Hematopoietic multipotent progenitor cell treated with erythropoietin and hydrocortisone succinate and interleukin-3 and kit ligand, for 15 days (in vitro differentiated cells): ENCODE results near the gene TMEM140.
"Not testable (repeated sequence)": the region's sequence is repeated elsewhere in the genome, so short reads cannot be mapped to it uniquely, and the experiment has no call there.

Experiments used
- DNase-seq: peaks from one replicate; pipeline ENCODE4 v3.0.0-alpha.2; 2015; ENCODE audit warnings: low spot score

Gene TMEM140

GRCh38 chr7:135147899-135148721, at the start of gene TMEM140:
Gene TMEM140 (plus strand): TSS chr7:135148072. CDS start chr7:135164442, 16,370 bp downstream.
- peak; percentile 87 for DNase-seq

- no peak for DNase-seq
Observed at GRCh38 chr7:135098391-135098790, 49.5 kb upstream of the TMEM140 start.

- DNase-seq = no peak
Observed at GRCh38 chr7:135100856-135101255, 47.0 kb upstream of the TMEM140 start.

- no peak for DNase-seq
Observed at GRCh38 chr7:135102372-135102771, 45.5 kb upstream of the TMEM140 start.

- DNase-seq = no peak
Observed at GRCh38 chr7:135109562-135109961, 38.3 kb upstream of the TMEM140 start.

DNA sequence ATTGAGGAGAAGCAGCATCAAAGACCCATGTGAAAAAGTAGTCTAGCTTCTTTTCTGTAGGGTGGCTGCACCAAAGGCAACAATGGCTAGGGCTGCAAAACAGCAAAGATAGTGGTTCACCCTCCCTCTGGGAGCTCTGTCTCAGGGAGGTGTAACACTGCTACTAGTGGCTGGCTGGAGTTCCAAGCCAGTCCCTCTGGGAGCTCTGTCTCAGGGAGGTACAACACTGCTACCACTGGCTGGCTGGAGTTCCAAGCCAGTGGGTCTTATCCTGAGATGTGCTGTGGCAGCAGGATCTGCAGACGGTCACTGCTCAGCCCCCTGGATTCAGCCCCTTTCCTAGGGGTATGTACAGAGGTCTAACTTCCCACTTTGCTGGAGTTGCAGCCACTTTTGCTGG, 37.9 kb upstream of the TMEM140 start:
- no peak for DNase-seq

- DNase-seq = no peak
Observed at GRCh38 chr7:135111379-135111778, 36.5 kb upstream of the TMEM140 start.

- no peak for DNase-seq
Observed at GRCh38 chr7:135114622-135115021, 33.2 kb upstream of the TMEM140 start.

DNA sequence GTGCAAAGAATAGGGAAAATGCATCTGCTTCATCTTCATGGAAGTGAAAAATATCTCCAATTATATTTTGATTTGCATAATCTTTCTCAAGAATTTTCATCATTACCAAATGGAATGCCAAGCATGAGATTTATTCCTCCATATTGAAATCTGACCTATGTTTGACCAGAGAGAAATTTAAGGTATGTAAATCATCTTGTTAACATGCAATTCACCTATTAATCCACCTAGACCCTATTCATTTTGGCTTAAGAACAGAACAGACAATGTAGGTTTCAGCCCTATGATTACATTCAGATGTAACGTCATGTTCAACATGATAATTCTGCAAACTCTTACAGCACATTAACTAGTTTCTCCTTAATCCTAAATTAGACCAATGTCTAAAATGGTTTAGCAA, 30.8 kb upstream of the TMEM140 start:
- DNase-seq = no peak

- no peak for DNase-seq
Observed at GRCh38 chr7:135121868-135122267, 26.0 kb upstream of the TMEM140 start.

DNA sequence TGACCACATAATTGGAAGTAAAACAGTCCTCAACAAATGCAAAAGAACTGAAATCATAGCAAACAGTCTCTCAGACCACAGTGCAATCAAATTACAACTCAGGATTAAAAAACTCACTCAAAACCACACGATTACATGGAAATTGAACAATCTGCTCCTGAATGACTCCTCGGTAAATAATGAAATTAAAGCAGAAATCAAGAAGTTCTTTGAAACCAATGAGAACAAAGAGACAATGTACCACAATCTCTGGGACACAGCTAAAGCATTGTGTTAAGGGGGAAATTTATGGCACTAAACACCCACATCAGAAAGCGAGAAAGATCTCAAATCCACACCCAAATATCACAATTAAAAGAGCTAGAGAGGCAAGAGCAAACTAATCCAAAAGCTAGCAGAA, 23.2 kb upstream of the TMEM140 start:
- DNase-seq = not testable (repeated sequence)

GRCh38 chr7:135128931-135129330, 18.9 kb upstream of the TMEM140 start:
- no peak for DNase-seq

DNA sequence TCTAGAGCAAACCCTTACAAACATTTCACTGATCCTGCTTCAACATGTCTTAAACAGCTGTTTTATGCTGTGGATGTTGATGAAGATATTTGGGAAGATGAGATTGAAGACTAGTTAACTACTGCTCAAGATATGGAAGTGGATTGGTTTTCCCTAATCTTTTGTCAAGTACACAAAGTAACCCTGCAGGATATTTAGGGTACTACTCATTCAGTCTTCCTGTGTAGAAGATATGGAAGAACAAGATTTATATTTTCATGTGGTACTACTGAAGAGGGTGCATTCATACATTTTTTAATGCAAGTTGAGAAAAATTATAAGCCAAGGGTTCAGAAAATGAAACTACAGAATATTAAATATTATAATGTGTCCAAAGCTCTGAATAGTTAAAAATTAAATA, 18.3 kb upstream of the TMEM140 start:
- DNase-seq = no peak

GRCh38 chr7:135143885-135144668, 3.8 kb upstream of the TMEM140 start:
- DNase-seq = no peak

DNA sequence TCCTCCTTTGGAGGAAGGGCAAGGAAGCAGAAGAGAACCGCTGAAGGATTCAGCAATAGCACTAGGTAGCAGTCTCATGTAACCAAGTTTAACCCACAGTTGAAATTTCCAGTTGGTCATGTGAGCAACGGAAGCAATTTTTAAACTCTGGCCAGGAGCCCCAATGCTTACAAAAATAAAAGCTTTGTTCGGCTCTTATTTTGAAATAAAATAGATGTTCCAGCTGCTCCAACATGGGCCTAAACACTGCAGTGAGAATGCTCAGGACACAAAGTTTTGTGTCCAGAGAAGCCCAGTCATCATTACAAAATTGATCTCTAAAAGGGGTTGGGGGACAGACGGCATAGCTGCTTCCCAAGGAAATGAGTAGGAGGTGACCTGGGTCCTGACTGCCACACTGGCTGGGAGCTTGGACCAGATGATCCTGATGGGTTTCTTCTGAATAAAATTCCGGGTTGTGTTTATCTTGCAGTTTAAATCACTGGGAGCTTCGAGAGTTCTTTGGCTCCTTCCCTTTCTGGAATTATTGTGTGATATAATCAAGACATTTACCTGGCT, 452 bp upstream of the TMEM140 start:
- peak; percentile 77 for DNase-seq

DNA sequence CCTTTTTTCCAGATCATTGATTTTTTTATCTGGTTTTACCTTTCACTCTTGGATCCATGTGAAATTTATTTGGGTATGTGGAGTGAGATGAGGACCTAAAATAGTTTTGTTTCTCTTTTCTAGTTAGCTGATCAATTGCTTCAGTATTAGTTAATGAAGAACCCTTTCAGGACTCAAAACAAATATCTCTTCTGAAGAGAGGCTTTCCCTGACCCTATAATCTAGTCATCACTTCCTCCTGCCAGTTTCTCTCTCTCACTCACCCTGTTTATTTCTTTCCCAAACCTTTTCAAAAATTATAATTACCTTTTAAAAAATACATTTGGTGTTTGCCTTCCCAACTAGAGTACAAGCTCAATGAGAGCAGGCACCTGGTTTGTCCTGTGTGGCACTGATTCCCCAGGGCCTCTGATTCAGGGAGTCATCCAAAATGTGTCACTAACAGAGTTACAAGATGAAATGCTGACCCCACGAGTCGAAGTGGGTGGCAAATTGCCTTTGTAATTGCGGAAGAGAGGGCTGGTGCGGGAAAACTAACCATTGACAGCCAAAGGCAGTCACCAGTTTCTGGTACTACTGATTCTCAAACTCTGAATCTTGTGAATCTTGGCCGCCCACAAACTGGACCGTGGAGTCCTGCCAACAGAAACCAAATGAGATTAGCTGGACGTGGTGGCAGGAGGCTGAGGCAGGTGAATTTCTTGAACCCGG, 2.4 kb downstream of the TMEM140 start:
- DNase-seq = no peak

DNA sequence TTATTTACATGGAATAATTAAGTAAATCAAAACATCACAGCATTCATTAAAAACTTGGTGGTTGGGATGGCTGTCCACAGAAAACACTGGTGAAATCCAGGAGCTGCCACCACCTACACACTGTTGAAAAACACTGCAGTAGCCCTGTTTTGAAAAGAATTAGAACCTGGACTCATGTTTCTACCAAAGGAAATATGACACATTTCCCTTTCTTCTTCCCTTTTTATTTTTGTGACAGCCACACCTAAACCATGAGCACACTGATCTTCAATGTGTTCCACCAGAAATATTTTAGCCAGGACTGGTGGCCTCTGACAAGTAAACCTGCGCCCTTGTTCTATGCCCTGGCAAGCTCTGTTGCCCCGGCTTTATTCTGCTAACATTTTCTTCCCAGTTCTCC, 3.3 kb downstream of the TMEM140 start:
- no peak for DNase-seq

DNA sequence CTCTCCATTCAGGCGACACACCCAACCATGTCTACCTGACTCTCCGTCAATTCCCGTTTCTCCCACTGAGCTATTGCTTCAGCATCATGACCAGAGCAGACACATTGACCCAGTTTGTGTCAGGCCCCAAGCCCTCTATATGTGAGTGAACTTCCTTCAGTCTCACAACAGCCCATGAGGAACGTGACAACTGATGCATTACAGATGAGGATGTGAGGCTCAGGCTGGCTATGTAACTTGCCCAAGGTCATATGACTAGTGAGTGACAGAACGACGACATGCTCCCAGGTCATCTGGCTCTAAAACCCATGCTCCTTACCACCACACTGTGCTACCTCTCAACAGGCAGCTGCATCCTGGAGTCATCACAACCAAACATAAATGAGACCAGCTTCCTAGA, 3.7 kb downstream of the TMEM140 start:
- no peak for DNase-seq

DNA sequence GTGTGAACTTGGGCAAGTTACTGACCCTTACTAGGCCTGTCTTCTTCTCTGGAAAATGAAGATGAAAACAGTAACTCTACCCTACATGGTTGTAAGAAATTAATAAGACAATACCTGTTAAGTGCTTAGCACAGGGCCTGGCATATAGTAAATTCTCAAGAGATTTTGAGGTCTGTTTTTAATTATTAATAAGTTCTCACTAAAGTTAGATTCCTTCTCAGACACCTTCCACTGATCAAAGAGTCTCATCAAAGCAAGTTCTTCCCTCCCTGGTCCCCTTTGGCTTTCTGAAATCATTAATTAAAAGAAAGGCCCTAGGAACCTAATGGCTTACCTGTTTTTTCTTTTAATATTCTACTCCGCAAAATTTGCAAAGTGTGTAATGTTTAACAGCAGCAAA, 4.6 kb downstream of the TMEM140 start:
- DNase-seq = no peak

GRCh38 chr7:135154734-135155133, 6.9 kb downstream of the TMEM140 start:
- DNase-seq = no peak

DNA sequence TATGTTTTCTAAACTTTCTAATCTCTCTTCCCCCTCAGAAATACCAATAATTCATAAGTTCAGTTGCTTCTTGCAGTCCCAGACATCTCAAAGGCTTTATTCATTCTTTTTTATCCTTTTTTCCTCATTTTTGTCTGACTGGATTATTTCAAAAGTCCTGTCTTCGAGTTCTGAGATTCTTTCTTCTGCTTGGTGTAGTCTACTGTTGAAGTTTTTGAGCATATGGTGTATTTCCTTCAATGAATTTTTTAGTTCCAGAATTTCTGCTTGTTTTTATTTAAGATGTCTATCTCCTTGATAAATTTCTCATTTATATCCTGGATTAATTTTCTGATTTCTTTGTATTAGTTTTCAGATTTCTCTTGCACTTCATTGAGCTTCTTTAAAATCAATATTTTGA, 8.4 kb downstream of the TMEM140 start:
- DNase-seq = no peak

DNA sequence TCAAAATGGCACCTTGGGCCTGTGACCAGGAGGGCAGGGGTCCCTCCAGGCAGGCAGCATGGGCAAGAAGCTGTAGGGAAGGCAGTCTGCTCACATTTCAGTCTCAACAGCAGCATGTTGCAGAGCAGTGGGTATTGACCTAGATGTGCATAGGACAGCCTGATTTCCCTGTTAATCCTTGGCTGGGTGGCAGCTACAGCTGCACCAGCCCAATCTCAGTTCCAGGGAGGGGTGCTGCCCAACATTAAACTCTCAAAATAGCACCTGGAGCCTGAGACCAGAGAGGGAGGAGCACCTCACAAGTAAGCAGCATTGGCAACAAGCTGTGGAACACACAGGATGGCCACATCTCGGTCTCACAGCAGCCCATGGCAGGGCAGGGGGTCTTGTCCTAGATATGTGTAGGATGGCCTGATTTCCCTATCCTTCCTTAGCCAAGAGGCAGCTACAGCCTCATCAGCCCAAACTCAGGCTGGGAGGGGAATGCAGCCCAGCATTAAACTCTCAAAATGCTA, 10.3 kb downstream of the TMEM140 start:
- no peak for DNase-seq
